GM19324 (cell line): ENCODE measurements around the gene ACTN4.

Experiments
- ATAC-seq: cut with Tn5 transposase; IDR thresholded peaks from one replicate; pipeline ENCODE4 v1.9.1; 2021; ENCODE audit warnings: mild to moderate bottlenecking, moderate library complexity; ENCODE audit not compliant: unreplicated experiment, low FRiP score

ACTN4 gene

GRCh38 chr19:38706792-38707511, 59.5 kb downstream of the ACTN4 start:
- ATAC-seq: no peak

GRCh38 chr19:38707512-38708114, 60.2 kb downstream of the ACTN4 start:
- ATAC-seq: no peak

- no peak for ATAC-seq
Observed at GRCh38 chr19:38708413-38709024, 61.1 kb downstream of the ACTN4 start.

- no peak for ATAC-seq
Observed at GRCh38 chr19:38709119-38709518, 61.7 kb downstream of the ACTN4 start.

- ATAC-seq: no peak
Observed at GRCh38 chr19:38709671-38710415, 62.4 kb downstream of the ACTN4 start.

- ATAC-seq: no peak
Observed at GRCh38 chr19:38710416-38710702, 62.9 kb downstream of the ACTN4 start.

GRCh38 chr19:38710928-38711725, 63.7 kb downstream of the ACTN4 start:
- no peak for ATAC-seq

GRCh38 chr19:38711726-38712153, 64.3 kb downstream of the ACTN4 start:
- ATAC-seq: no peak

- ATAC-seq: no peak
Observed at GRCh38 chr19:38712161-38712748, 64.8 kb downstream of the ACTN4 start.

- no peak for ATAC-seq
Observed at GRCh38 chr19:38713227-38713649, 65.8 kb downstream of the ACTN4 start.

- ATAC-seq: no peak
Observed at GRCh38 chr19:38713865-38714264, 66.4 kb downstream of the ACTN4 start.

- no peak for ATAC-seq
Observed at GRCh38 chr19:38714354-38714778, 66.9 kb downstream of the ACTN4 start.

GRCh38 chr19:38715555-38715954, 68.1 kb downstream of the ACTN4 start:
- ATAC-seq: no peak

GRCh38 chr19:38717051-38717450, 69.6 kb downstream of the ACTN4 start:
- no peak for ATAC-seq

GRCh38 chr19:38717855-38718254, 70.4 kb downstream of the ACTN4 start:
- no peak for ATAC-seq

GRCh38 chr19:38718747-38719543, 71.5 kb downstream of the ACTN4 start:
- ATAC-seq: no peak

GRCh38 chr19:38719761-38720558, 72.5 kb downstream of the ACTN4 start:
- ATAC-seq: no peak

- ATAC-seq: no peak
Observed at GRCh38 chr19:38720559-38721236, 73.2 kb downstream of the ACTN4 start.
